ENCODE data around the gene C16orf90. TPM values are rescaled to one million over a fixed set of nuclear protein-coding genes. Genes with fewer than 3 reads are reported as not detected.

The C16orf90 gene
- total RNA-seq, 1 donor from 2014 or later = not detected

GRCh38 chr16:3518986-3519348, 23.7 kb upstream of the C16orf90 start:
- no peak for DNase-seq (ENCODE audit: low read depth)
- peaks cover 23% of the 10 kb centered on the region for H3K36me3 Mint-ChIP-seq (ENCODE audit: low read depth, unreplicated experiment)
- Histone ChIP-seq H3K4me2 (ENCODE audit: low read length) (no peak overlapping the region), H3K4me1 (ENCODE audit: insufficient read depth, low read length) (peaks cover 6% of the 10 kb centered on the region), H3K79me2 (ENCODE audit: insufficient read depth, low read length) (no peaks in the 10 kb centered on the region), H4K20me1 (ENCODE audit: insufficient read depth, low read length) (peaks cover 10% of the 10 kb centered on the region), H3K9ac (ENCODE audit: low read length) (no peak overlapping the region), H3K36me3 (ENCODE audit: insufficient read depth, low read length) (peaks cover 19% of the 10 kb centered on the region), H3K9me3 (ENCODE audit: insufficient read depth, low read depth, low read length) (no peaks in the 10 kb centered on the region), H2AFZ (ENCODE audit: low read depth, low read length) (no peak overlapping the region), H3K4me3 (ENCODE audit: insufficient read depth, low read depth, low read length) (no peak overlapping the region), H3K27me3 (ENCODE audit: insufficient read depth, low read length) (no peaks in the 10 kb centered on the region), H3K27ac (ENCODE audit: low read depth, low read length) (no peak overlapping the region)
- H3K27ac Mint-ChIP-seq (ENCODE audit: unreplicated experiment) = no peak overlapping the region
- no peaks in the 10 kb centered on the region for H3K27me3 Mint-ChIP-seq (ENCODE audit: low read depth, unreplicated experiment)
- FAIRE-seq = no peak
- H3K4me1 Mint-ChIP-seq (ENCODE audit: low read depth, unreplicated experiment) = peaks cover 5% of the 10 kb centered on the region
- H3K4me3 Mint-ChIP-seq (ENCODE audit: unreplicated experiment) = no peak overlapping the region
- TF ChIP-seq CTCF (IDR thresholded peaks at IDR 0.05; ENCODE audit: insufficient read depth, low read depth, low read length) = no peak
- TF ChIP-seq EZH2 (IDR thresholded peaks at IDR 0.05; ENCODE audit: insufficient read depth, low read length) = no peak
- no peaks in the 10 kb centered on the region for H3K9me3 Mint-ChIP-seq (ENCODE audit: unreplicated experiment)

GRCh38 chr16:3518292-3518985, 23.1 kb upstream of the C16orf90 start:
- H3K9me3 ChIP-seq (ENCODE audit: insufficient read depth, low read depth, low read length) = no peaks in the 10 kb centered on the region
- H3K9me3 Mint-ChIP-seq (ENCODE audit: unreplicated experiment) = no peaks in the 10 kb centered on the region
- H4K20me1 ChIP-seq (ENCODE audit: insufficient read depth, low read length) = peaks cover 12% of the 10 kb centered on the region
- TF ChIP-seq CTCF (IDR thresholded peaks at IDR 0.05; ENCODE audit: insufficient read depth, low read depth, low read length) (no peak), EZH2 (IDR thresholded peaks at IDR 0.05; ENCODE audit: insufficient read depth, low read length) (no peak)
- H3K27ac ChIP-seq (ENCODE audit: low read depth, low read length) = no peak overlapping the region
- no peak overlapping the region for H3K9ac ChIP-seq (ENCODE audit: low read length)
- no peak overlapping the region for H3K4me3 Mint-ChIP-seq (ENCODE audit: unreplicated experiment)
- H3K27me3 Mint-ChIP-seq (ENCODE audit: low read depth, unreplicated experiment) = no peaks in the 10 kb centered on the region
- no peaks in the 10 kb centered on the region for H3K79me2 ChIP-seq (ENCODE audit: insufficient read depth, low read length)
- DNase-seq (ENCODE audit: low read depth) = no peak
- H2AFZ ChIP-seq (ENCODE audit: low read depth, low read length) = no peak overlapping the region
- no peak overlapping the region for H3K4me2 ChIP-seq (ENCODE audit: low read length)
- H3K4me1 ChIP-seq (ENCODE audit: insufficient read depth, low read length) = peaks cover 6% of the 10 kb centered on the region
- no peak for FAIRE-seq
- H3K27ac Mint-ChIP-seq (ENCODE audit: unreplicated experiment) = no peak overlapping the region
- H3K4me3 ChIP-seq (ENCODE audit: insufficient read depth, low read depth, low read length) = no peak overlapping the region
- H3K36me3 Mint-ChIP-seq (ENCODE audit: low read depth, unreplicated experiment) = peaks cover 25% of the 10 kb centered on the region
- peaks cover 23% of the 10 kb centered on the region for H3K36me3 ChIP-seq (ENCODE audit: insufficient read depth, low read length)
- no peaks in the 10 kb centered on the region for H3K27me3 ChIP-seq (ENCODE audit: insufficient read depth, low read length)
- peaks cover 5% of the 10 kb centered on the region for H3K4me1 Mint-ChIP-seq (ENCODE audit: low read depth, unreplicated experiment)

GRCh38 chr16:3515897-3516296, 20.6 kb upstream of the C16orf90 start:
- FAIRE-seq (no peak), DNase-seq (ENCODE audit: low read depth) (no peak)
- peaks cover 23% of the 10 kb centered on the region for H3K36me3 Mint-ChIP-seq (ENCODE audit: low read depth, unreplicated experiment)
- no peak for TF ChIP-seq CTCF (IDR thresholded peaks at IDR 0.05; ENCODE audit: insufficient read depth, low read depth, low read length)
- no peak for TF ChIP-seq EZH2 (IDR thresholded peaks at IDR 0.05; ENCODE audit: insufficient read depth, low read length)
- Histone ChIP-seq H3K79me2 (ENCODE audit: insufficient read depth, low read length) (no peaks in the 10 kb centered on the region), H3K36me3 (ENCODE audit: insufficient read depth, low read length) (peaks cover 18% of the 10 kb centered on the region), H3K4me2 (ENCODE audit: low read length) (no peak overlapping the region), H3K27ac (ENCODE audit: low read depth, low read length) (no peak overlapping the region), H3K9me3 (ENCODE audit: insufficient read depth, low read depth, low read length) (no peaks in the 10 kb centered on the region), H3K4me3 (ENCODE audit: insufficient read depth, low read depth, low read length) (no peak overlapping the region), H4K20me1 (ENCODE audit: insufficient read depth, low read length) (peaks cover 19% of the 10 kb centered on the region), H3K9ac (ENCODE audit: low read length) (no peak overlapping the region), H3K4me1 (ENCODE audit: insufficient read depth, low read length) (peaks cover 6% of the 10 kb centered on the region), H2AFZ (ENCODE audit: low read depth, low read length) (no peak overlapping the region), H3K27me3 (ENCODE audit: insufficient read depth, low read length) (no peaks in the 10 kb centered on the region)
- H3K27ac Mint-ChIP-seq (ENCODE audit: unreplicated experiment) = no peak overlapping the region
- H3K27me3 Mint-ChIP-seq (ENCODE audit: low read depth, unreplicated experiment) = no peaks in the 10 kb centered on the region
- no peak overlapping the region for H3K4me3 Mint-ChIP-seq (ENCODE audit: unreplicated experiment)
- H3K4me1 Mint-ChIP-seq (ENCODE audit: low read depth, unreplicated experiment) = peaks cover 5% of the 10 kb centered on the region
- no peaks in the 10 kb centered on the region for H3K9me3 Mint-ChIP-seq (ENCODE audit: unreplicated experiment)

All from astrocyte (in vitro differentiated cells and primary cell).